Astrocyte (in vitro differentiated cells and primary cell): ENCODE data around the gene SPTLC3. TPM values are rescaled to one million over a fixed set of nuclear protein-coding genes. Genes with fewer than 3 reads are reported as not detected.

Experiments used
- DNase-seq: peaks from one replicate; pipeline ENCODE4 v3.0.0-alpha.2; 2010; ENCODE audit warnings: low read depth
- FAIRE-seq: peaks from 2 replicates; lab custom pipeline; 2011; peaks lifted over from hg19 to GRCh38; lab: Jason Lieb, UNC
- H2AFZ ChIP-seq: 2 replicates; pipeline ENCODE4 v1.6.0; 2012; ENCODE audit warnings: low read depth, low read length, inconsistent platforms
- H3K27ac ChIP-seq: 2 replicates; pipeline ENCODE4 v1.5.1; 2011; ENCODE audit warnings: low read depth, low read length, inconsistent platforms
- H3K27me3 ChIP-seq: 2 replicates; pipeline ENCODE4 v1.6.0; 2011; ENCODE audit warnings: low read length, inconsistent platforms; ENCODE audit not compliant: insufficient read depth
- H3K36me3 ChIP-seq: 2 replicates; pipeline ENCODE4 v1.5.1; 2011; ENCODE audit warnings: low read length, inconsistent platforms; ENCODE audit not compliant: insufficient read depth
- H3K4me1 ChIP-seq: 2 replicates; pipeline ENCODE4 v1.5.1; 2011; ENCODE audit warnings: low read length, inconsistent platforms; ENCODE audit not compliant: insufficient read depth
- H3K4me2 ChIP-seq: 2 replicates; pipeline ENCODE4 v1.6.0; 2012; ENCODE audit warnings: low read length, inconsistent platforms
- H3K4me3 ChIP-seq: 2 replicates; pipeline ENCODE4 v1.5.1; 2011; ENCODE audit warnings: low read depth, mild to moderate bottlenecking, low read length, inconsistent platforms; ENCODE audit not compliant: insufficient read depth
- H3K79me2 ChIP-seq: 2 replicates; pipeline ENCODE4 v1.6.0; 2012; ENCODE audit warnings: mild to moderate bottlenecking, low read length, inconsistent platforms; ENCODE audit not compliant: insufficient read depth
- H3K9ac ChIP-seq: 2 replicates; pipeline ENCODE4 v1.6.0; 2012; ENCODE audit warnings: mild to moderate bottlenecking, low read length, inconsistent platforms
- H3K9me3 ChIP-seq: 2 replicates; pipeline ENCODE4 v1.5.1; 2012; ENCODE audit warnings: low read depth, mild to moderate bottlenecking, low read length, inconsistent platforms; ENCODE audit not compliant: insufficient read depth
- H4K20me1 ChIP-seq: 2 replicates; pipeline ENCODE4 v1.6.0; 2012; ENCODE audit warnings: low read length, inconsistent platforms; ENCODE audit not compliant: insufficient read depth
- H3K27ac Mint-ChIP-seq: one replicate; pipeline ENCODE4 v1.8.0; 2021; ENCODE audit warnings: mild to moderate bottlenecking, mixed read lengths; ENCODE audit not compliant: unreplicated experiment
- H3K27me3 Mint-ChIP-seq: one replicate; pipeline ENCODE4 v1.8.0; 2021; ENCODE audit warnings: low read depth, mixed read lengths; ENCODE audit not compliant: unreplicated experiment
- H3K36me3 Mint-ChIP-seq: one replicate; pipeline ENCODE4 v1.8.0; 2021; ENCODE audit warnings: low read depth, mixed read lengths; ENCODE audit not compliant: unreplicated experiment
- H3K4me1 Mint-ChIP-seq: one replicate; pipeline ENCODE4 v1.8.0; 2021; ENCODE audit warnings: low read depth, mixed read lengths; ENCODE audit not compliant: unreplicated experiment
- H3K4me3 Mint-ChIP-seq: one replicate; pipeline ENCODE4 v1.8.0; 2021; ENCODE audit warnings: mild to moderate bottlenecking, moderate library complexity, mixed read lengths; ENCODE audit not compliant: unreplicated experiment
- H3K9me3 Mint-ChIP-seq: one replicate; pipeline ENCODE4 v1.8.0; 2021; ENCODE audit warnings: mild to moderate bottlenecking, mixed read lengths; ENCODE audit not compliant: unreplicated experiment
- CTCF ChIP-seq: IDR thresholded peaks from 2 replicates; pipeline ENCODE4 v1.5.1; 2011; ENCODE audit warnings: low read depth, mild to moderate bottlenecking, inconsistent platforms, low read length, moderate library complexity; ENCODE audit not compliant: insufficient read depth
- EZH2 ChIP-seq: IDR thresholded peaks from 2 replicates; pipeline ENCODE4 v1.6.1; 2012; ENCODE audit warnings: mild to moderate bottlenecking, low read length, inconsistent platforms; ENCODE audit not compliant: insufficient read depth
- total RNA-seq: library from RNA; stranded (reverse); gene quantifications from 2 replicates; pipeline ENCODE4 v1.2.1, GENCODE V29; 2021

The SPTLC3 gene
- total RNA-seq, 1 donor from 2014 or later, result 5.7 TPM

- Histone ChIP-seq H3K4me3 (no peak overlapping the region), H3K79me2 (no peaks in the 10 kb centered on the region), H3K27me3 (no peaks in the 10 kb centered on the region), H3K9me3 (no peaks in the 10 kb centered on the region), H3K9ac (no peak overlapping the region), H4K20me1 (no peaks in the 10 kb centered on the region), H3K36me3 (no peaks in the 10 kb centered on the region), H3K4me2 (no peak overlapping the region), H3K27ac (no peak overlapping the region), H3K4me1 (no peaks in the 10 kb centered on the region), H2AFZ (no peak overlapping the region)
- no peak for DNase-seq
- Mint-ChIP-seq H3K4me1 (no peaks in the 10 kb centered on the region), H3K27me3 (no peaks in the 10 kb centered on the region), H3K4me3 (no peak overlapping the region), H3K27ac (no peak overlapping the region), H3K9me3 (no peaks in the 10 kb centered on the region), H3K36me3 (no peaks in the 10 kb centered on the region)
- TF ChIP-seq CTCF (no peak), EZH2 (no peak)
- no peak for FAIRE-seq
These were observed 102.0 kb downstream of the SPTLC3 start for GRCh38 chr20:13110796-13111195.

- H3K4me2 ChIP-seq, result no peak overlapping the region
- no peaks in the 10 kb centered on the region for H3K27me3 ChIP-seq
- no peak overlapping the region for H2AFZ ChIP-seq
- no peaks in the 10 kb centered on the region for H3K79me2 ChIP-seq
- no peak overlapping the region for H3K27ac ChIP-seq
- no peaks in the 10 kb centered on the region for H3K9me3 ChIP-seq
- no peak overlapping the region for H3K9ac ChIP-seq
- TF ChIP-seq EZH2 (no peak), CTCF (no peak)
- Mint-ChIP-seq H3K4me3 (no peak overlapping the region), H3K27ac (no peak overlapping the region), H3K4me1 (no peaks in the 10 kb centered on the region), H3K36me3 (no peaks in the 10 kb centered on the region), H3K9me3 (no peaks in the 10 kb centered on the region), H3K27me3 (no peaks in the 10 kb centered on the region)
- no peaks in the 10 kb centered on the region for H3K36me3 ChIP-seq
- no peak overlapping the region for H3K4me3 ChIP-seq
- no peaks in the 10 kb centered on the region for H3K4me1 ChIP-seq
- DNase-seq (no peak), FAIRE-seq (no peak)
- H4K20me1 ChIP-seq, result no peaks in the 10 kb centered on the region
These were observed 102.6 kb downstream of the SPTLC3 start for GRCh38 chr20:13111249-13111911.

GRCh38 chr20:13113731-13114130, 105.0 kb downstream of the SPTLC3 start:
- Histone ChIP-seq H3K9me3 (no peaks in the 10 kb centered on the region), H3K27ac (no peak overlapping the region), H3K4me3 (no peak overlapping the region), H3K27me3 (no peaks in the 10 kb centered on the region), H3K79me2 (no peaks in the 10 kb centered on the region), H3K9ac (no peak overlapping the region), H3K4me2 (no peak overlapping the region), H2AFZ (no peak overlapping the region), H3K4me1 (no peaks in the 10 kb centered on the region), H4K20me1 (no peaks in the 10 kb centered on the region), H3K36me3 (no peaks in the 10 kb centered on the region)
- no peak for FAIRE-seq
- no peak for DNase-seq
- H3K27ac Mint-ChIP-seq, result no peak overlapping the region
- H3K36me3 Mint-ChIP-seq, result no peaks in the 10 kb centered on the region
- no peak overlapping the region for H3K4me3 Mint-ChIP-seq
- H3K27me3 Mint-ChIP-seq, result no peaks in the 10 kb centered on the region
- no peaks in the 10 kb centered on the region for H3K4me1 Mint-ChIP-seq
- H3K9me3 Mint-ChIP-seq, result no peaks in the 10 kb centered on the region
- no peak for TF ChIP-seq EZH2
- no peak for TF ChIP-seq CTCF
